GM12801 (cell line): Measurements from ENCODE around the gene SLC2A10.

ENCODE experiments used
- TF ChIP-seq, protein P1 (sequence below): IDR thresholded peaks from one replicate; pipeline ENCODE4 v1.5.1; 2011; ENCODE audit warnings: control low read depth; ENCODE audit not compliant: insufficient read length; ENCODE audit errors: extremely low read depth

The SLC2A10 gene

DNA sequence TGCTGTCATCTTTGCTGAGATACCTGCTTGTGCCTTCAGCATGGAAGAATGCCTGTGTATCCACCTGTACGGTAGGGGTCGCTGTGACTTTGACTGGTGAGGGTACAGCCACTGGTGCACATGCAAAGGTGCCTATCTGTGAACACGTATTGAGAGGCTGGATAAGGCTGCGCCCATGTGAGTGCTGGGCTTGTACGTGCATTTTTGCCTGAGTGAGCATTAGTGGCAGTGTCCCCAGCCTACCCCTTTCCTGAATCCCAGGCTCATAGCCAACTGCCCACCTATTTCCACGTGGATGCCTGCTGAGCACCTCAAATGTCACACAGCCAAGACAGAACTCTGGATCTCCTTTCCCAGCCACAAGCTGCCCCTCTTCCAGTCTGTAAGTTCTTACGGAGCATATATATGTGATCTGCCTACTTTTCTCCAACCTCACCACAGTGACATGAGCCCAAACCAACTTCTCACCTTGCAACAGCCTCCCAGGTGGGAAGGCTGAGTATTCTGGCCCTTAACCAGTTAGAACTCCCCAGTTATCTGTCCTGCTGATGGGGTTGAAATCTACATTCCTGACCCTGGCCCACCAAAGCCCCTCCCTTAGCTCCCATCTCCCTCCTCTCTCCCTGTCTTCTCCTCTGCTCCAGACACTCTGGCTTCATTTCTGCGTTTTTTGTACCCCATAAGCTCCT is 1.1 kb upstream of the SLC2A10 start:
- TF ChIP-seq, protein P1, sequence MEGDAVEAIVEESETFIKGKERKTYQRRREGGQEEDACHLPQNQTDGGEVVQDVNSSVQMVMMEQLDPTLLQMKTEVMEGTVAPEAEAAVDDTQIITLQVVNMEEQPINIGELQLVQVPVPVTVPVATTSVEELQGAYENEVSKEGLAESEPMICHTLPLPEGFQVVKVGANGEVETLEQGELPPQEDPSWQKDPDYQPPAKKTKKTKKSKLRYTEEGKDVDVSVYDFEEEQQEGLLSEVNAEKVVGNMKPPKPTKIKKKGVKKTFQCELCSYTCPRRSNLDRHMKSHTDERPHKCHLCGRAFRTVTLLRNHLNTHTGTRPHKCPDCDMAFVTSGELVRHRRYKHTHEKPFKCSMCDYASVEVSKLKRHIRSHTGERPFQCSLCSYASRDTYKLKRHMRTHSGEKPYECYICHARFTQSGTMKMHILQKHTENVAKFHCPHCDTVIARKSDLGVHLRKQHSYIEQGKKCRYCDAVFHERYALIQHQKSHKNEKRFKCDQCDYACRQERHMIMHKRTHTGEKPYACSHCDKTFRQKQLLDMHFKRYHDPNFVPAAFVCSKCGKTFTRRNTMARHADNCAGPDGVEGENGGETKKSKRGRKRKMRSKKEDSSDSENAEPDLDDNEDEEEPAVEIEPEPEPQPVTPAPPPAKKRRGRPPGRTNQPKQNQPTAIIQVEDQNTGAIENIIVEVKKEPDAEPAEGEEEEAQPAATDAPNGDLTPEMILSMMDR: no peak

GRCh38 chr20:46709055-46709458 is 392 bp upstream of the SLC2A10 start:
- TF ChIP-seq, protein P1: no peak

- TF ChIP-seq, protein P1: no peak
Observed at GRCh38 chr20:46710153-46710913, 884 bp downstream of the SLC2A10 start.

- TF ChIP-seq, protein P1: no peak
Observed at GRCh38 chr20:46712056-46712636, 2.7 kb downstream of the SLC2A10 start.

DNA sequence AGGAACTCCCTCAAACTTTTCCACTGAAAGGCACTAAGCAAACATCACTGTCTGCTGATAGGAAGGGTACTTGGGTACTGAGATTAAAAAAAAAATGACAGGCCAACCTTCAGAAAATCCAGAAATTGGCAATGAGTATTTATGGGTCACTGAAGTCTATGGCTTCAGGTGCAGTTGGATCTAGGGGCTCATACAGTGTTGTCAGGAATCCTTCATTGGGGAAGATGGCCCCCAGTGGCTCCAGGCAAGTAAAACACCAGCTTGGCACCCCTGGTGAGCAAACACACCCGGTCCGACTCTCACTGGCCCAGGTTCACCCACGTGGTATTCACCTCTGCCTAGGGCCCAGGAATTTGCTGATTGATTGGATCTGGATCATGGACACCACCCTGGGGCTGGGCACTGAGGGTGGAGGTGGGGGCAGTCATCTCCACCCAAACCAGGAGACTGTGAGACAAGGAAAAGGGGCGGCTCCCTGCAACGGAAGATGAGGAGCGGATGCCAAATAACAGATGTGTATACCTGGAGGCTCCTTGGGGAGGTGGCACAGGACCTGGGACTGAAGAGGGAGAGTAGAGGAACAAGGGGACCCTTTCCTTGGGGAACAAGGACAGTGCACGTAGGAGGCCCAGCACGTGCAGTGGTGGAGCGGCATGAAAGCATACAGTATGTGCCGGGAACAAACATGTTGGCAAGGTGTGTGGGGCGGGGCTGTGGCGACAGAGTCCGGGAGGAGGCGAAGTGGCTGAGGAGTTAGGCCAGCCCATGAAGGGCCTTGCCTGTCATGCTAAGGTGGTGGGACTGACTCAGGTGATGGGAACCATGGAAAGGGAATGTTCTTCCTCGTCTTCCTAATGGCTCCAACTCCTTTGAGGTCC is 4.7 kb downstream of the SLC2A10 start:
- TF ChIP-seq, protein P1: no peak

DNA sequence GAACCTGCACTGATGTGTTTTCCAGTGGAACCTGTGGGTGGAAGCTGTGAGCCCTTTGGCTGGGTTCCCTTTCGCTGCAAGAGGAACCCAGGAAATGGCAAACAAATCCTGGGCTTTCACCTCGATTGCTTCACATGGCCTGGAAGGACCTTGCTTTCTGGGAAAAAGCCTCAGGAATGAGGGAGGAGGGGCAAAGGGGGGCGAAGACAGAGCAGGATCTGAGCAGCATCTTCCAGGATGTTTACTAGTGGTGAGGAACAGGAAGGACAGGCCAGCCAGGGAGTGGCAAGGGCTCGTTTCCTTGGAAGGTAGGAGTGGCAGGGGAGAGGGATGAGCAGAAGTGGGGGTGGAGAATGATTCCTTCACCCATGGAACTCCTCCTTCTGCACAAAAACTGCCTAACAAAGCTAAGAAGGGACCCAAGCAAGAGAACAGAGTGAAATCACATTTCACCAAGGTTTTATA is 5.9 kb downstream of the SLC2A10 start:
- TF ChIP-seq, protein P1: no peak
